Omental fat pad (tissue), 4 donors: ENCODE results near the gene MAST4. TPM values are rescaled to one million over a fixed set of nuclear protein-coding genes. Genes with fewer than 3 reads are reported as not detected.

Experiments
- ATAC-seq: fragments of 150-250 bp; one replicate; pipeline ENCODE4 v1.9.1; 2016; ENCODE audit warnings: mild to moderate bottlenecking, moderate library complexity; ENCODE audit not compliant: low FRiP score
- DNase-seq: peaks from one replicate; pipeline ENCODE4 v3.0.0-alpha.2; 2019; ENCODE audit warnings: low spot score
- CTCF ChIP-seq, 3 donors: fragments of 450-650 bp; IDR thresholded peaks; one replicate each; pipeline ENCODE4 v1.5.1; 2016 to 2017; ENCODE audit warnings: antibody characterized with exemption in 3 of 3, mild to moderate bottlenecking in 3 of 3, moderate library complexity in 2 of 3
- total RNA-seq, 4 donors: library from RNA; depleted of rRNA; stranded (reverse); fragments of >200 nt; gene quantifications; one replicate each; pipeline ENCODE4 v1.1.0, GENCODE V29; 2016

MAST4 gene
- total RNA-seq, 4 donors from 2014 or later, result 52.2 to 76.8 (median 57.3) TPM

GRCh38 chr5:66824476-66824875 is 228.3 kb downstream of the MAST4 start:
- DNase-seq, result no peak
- ATAC-seq, result no peak
- TF ChIP-seq CTCF (IDR thresholded peaks at IDR 0.05), result no peak

GRCh38 chr5:66826263-66826662 is 230.1 kb downstream of the MAST4 start:
- DNase-seq, result no peak
- TF ChIP-seq CTCF (IDR thresholded peaks at IDR 0.05), result no peak
- ATAC-seq, result no peak

GRCh38 chr5:66826696-66827095 is 230.5 kb downstream of the MAST4 start:
- ATAC-seq (no peak), DNase-seq (no peak)
- no peak for TF ChIP-seq CTCF (IDR thresholded peaks at IDR 0.05)

- no peak for DNase-seq
- ATAC-seq, result peak; percentile 20
- TF ChIP-seq CTCF (IDR thresholded peaks at IDR 0.05), result no peak
Measured at GRCh38 chr5:66828046-66828547, 231.9 kb downstream of the MAST4 start.

- peak; percentile 89 for ATAC-seq
- peak; percentile 54 for DNase-seq
- no peak for TF ChIP-seq CTCF (IDR thresholded peaks at IDR 0.05)
Measured at GRCh38 chr5:66828548-66829357, 232.6 kb downstream of the MAST4 start.

- TF ChIP-seq CTCF (IDR thresholded peaks at IDR 0.05), result no peak
- DNase-seq, result no peak
- ATAC-seq, result no peak
Measured at GRCh38 chr5:66829358-66829674, 233.1 kb downstream of the MAST4 start.

GRCh38 chr5:66829826-66830225 is 233.6 kb downstream of the MAST4 start:
- ATAC-seq (no peak), DNase-seq (no peak)
- TF ChIP-seq CTCF (IDR thresholded peaks at IDR 0.05), result no peak
